Measurements from ENCODE around the gene GRIK4. TPM values are rescaled to one million over a fixed set of nuclear protein-coding genes. Genes with fewer than 3 reads are reported as not detected.

GRIK4 gene
- total and polyA plus RNA-seq, 2 of the 4 experiments (the other 2 are of a cell fraction) = 0.18 to 0.38 TPM

GRCh38 chr11:120536797-120537169, 25.2 kb downstream of the GRIK4 start:
- Histone ChIP-seq H3K9ac (ENCODE audit: low read depth, low read length) (no peak overlapping the region), H4K8ac (ENCODE audit: low read depth in 2 of 2, low read length in 2 of 2) (no peak overlapping the region), H4K5ac (ENCODE audit: low read depth, low read length) (no peak overlapping the region), H3K79me1 (ENCODE audit: low read depth in 1 of 2, low read length in 2 of 2) (no peaks in the 10 kb centered on the region), H3K4me3 (ENCODE audit: insufficient read depth, low read depth, low read length) (no peak overlapping the region), H2BK5ac (ENCODE audit: low read depth, low read length, poor library complexity, severe bottlenecking) (no peak overlapping the region), H2AK9ac (replicated peaks; ENCODE audit: low read depth, low read length, poor library complexity) (no peak overlapping the region), H2BK120ac (ENCODE audit: low read depth, low read length) (no peak overlapping the region), H3K4me1 (ENCODE audit: control insufficient read depth, insufficient read depth, low read length) (peaks cover 9% of the 10 kb centered on the region), H4K20me1 (ENCODE audit: insufficient read depth, low read length) (no peaks in the 10 kb centered on the region), H3K56ac (ENCODE audit: extremely low read depth, insufficient read depth, low read length) (no peak overlapping the region), H3K4me2 (ENCODE audit: low read depth, low read length) (no peak overlapping the region), H3K18ac (ENCODE audit: low read depth, low read length) (no peak overlapping the region), H3K14ac (replicated peaks; ENCODE audit: low read depth, low read length) (no peak overlapping the region), H3K27me3 (ENCODE audit: control insufficient read depth, insufficient read depth, low read length) (no peaks in the 10 kb centered on the region), H3K23ac (ENCODE audit: low read depth, low read length) (no peak overlapping the region), H2AK5ac (ENCODE audit: low read depth, low read length) (no peak overlapping the region), H3K36me3 (ENCODE audit: control insufficient read depth, insufficient read depth, low read length) (no peaks in the 10 kb centered on the region), H3K27ac (ENCODE audit: insufficient read depth, low read length) (no peak overlapping the region), H2AFZ (replicated peaks; ENCODE audit: low read length, poor library complexity) (no peak overlapping the region), H3K9me1 (ENCODE audit: insufficient read depth, low read length) (peaks cover 4% of the 10 kb centered on the region; the same call in 1 of the 2 replicates), H3K9me3 (ENCODE audit: control insufficient read depth, insufficient read depth, low read length) (no peaks in the 10 kb centered on the region), H4K91ac (ENCODE audit: insufficient read depth, low read depth, low read length) (no peak overlapping the region), H3K4ac (ENCODE audit: low read depth, low read length) (no peak overlapping the region), H2BK15ac (ENCODE audit: low read depth, low read length) (no peak overlapping the region), H2BK20ac (ENCODE audit: low read depth, low read length) (no peak overlapping the region)
- no peak for ATAC-seq (ENCODE audit: low read depth)
- no peak for DNase-seq
- dilution Hi-C loops (cut with HindIII; ENCODE audit: low sequenced_read_pairs, unreplicated experiment) (no loop called here), in situ Hi-C loops (cut with MboI; ENCODE audit: low sequenced_read_pairs) (no loop called here), intact Hi-C loops (cut with micrococcal nuclease) (no loop called here)
- WGBS, 2 experiments (ENCODE audit: extremely low coverage in 2 of 2, insufficient read length in 1 of 2) = 79% methylated on average over 7 of the region's 11 CpGs; no CpG with 5 or more reads in 1 of the 2 experiments
- TF ChIP-seq, protein P1, sequence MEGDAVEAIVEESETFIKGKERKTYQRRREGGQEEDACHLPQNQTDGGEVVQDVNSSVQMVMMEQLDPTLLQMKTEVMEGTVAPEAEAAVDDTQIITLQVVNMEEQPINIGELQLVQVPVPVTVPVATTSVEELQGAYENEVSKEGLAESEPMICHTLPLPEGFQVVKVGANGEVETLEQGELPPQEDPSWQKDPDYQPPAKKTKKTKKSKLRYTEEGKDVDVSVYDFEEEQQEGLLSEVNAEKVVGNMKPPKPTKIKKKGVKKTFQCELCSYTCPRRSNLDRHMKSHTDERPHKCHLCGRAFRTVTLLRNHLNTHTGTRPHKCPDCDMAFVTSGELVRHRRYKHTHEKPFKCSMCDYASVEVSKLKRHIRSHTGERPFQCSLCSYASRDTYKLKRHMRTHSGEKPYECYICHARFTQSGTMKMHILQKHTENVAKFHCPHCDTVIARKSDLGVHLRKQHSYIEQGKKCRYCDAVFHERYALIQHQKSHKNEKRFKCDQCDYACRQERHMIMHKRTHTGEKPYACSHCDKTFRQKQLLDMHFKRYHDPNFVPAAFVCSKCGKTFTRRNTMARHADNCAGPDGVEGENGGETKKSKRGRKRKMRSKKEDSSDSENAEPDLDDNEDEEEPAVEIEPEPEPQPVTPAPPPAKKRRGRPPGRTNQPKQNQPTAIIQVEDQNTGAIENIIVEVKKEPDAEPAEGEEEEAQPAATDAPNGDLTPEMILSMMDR (conservative IDR thresholded peaks at IDR 0.05; ENCODE audit: low read depth, low read length) = no peak
- no peak for TF ChIP-seq RFX5 (IDR thresholded peaks at IDR 0.05; ENCODE audit: low read depth, low read length)
- no peak for TF ChIP-seq CEBPB (IDR thresholded peaks at IDR 0.05; ENCODE audit: low read depth, low read length)
- TF ChIP-seq RAD21 (IDR thresholded peaks at IDR 0.05; ENCODE audit: low read length) = no peak
- TF ChIP-seq SMC3 (IDR thresholded peaks at IDR 0.05; ENCODE audit: low read depth, low read length) = no peak
- TF ChIP-seq, protein P2, sequence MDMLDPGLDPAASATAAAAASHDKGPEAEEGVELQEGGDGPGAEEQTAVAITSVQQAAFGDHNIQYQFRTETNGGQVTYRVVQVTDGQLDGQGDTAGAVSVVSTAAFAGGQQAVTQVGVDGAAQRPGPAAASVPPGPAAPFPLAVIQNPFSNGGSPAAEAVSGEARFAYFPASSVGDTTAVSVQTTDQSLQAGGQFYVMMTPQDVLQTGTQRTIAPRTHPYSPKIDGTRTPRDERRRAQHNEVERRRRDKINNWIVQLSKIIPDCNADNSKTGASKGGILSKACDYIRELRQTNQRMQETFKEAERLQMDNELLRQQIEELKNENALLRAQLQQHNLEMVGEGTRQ (IDR thresholded peaks at IDR 0.05; ENCODE audit: low read depth, low read length) = no peak
- no peak for TF ChIP-seq MAZ (IDR thresholded peaks at IDR 0.05; ENCODE audit: borderline replicate concordance, low read depth, low read length)
- no peak for TF ChIP-seq MXI1 (IDR thresholded peaks at IDR 0.05; ENCODE audit: borderline replicate concordance, low read depth, low read length)
- no peak for TF ChIP-seq POLR2A (IDR thresholded peaks at IDR 0.05; ENCODE audit: low read depth, low read length)
- TF ChIP-seq NFE2L2 (IDR thresholded peaks at IDR 0.05; ENCODE audit: low read depth, low read length) = no peak
- no peak for TF ChIP-seq BHLHE40 (IDR thresholded peaks at IDR 0.05; ENCODE audit: low read depth, low read length)
- no peak for TF ChIP-seq CHD1 (IDR thresholded peaks at IDR 0.05; ENCODE audit: low read depth, low read length)
- no peak for TF ChIP-seq FOS (IDR thresholded peaks at IDR 0.05; ENCODE audit: low read depth, low read length)
- ChIA-PET CTCF (interaction anchor here (1.0 kb wide), 1 partner anchor 148 kb away, joined by 4 read pairs; no protein-coding TSS in a partner anchor), POLR2A (ENCODE audit: unreplicated experiment) (no interaction called here)
- no TSS peak for BruUV-seq (replicated peaks)
